SK-N-SH treated with all-trans-retinoic acid at 6 μM for 48 hours (cell line): ENCODE results near the gene RGS6.

Experiments
- ATAC-seq: fragments of 200-7000 bp; cut with Tn5 transposase; 3 replicates; pipeline ENCODE4 v1.9.1; 2020; ENCODE audit warnings: mild to moderate bottlenecking, moderate library complexity
- BACH2 ChIP-seq: fragments of 250-450 bp; sonication (Bioruptor Pico); IDR thresholded peaks from 2 replicates; pipeline ENCODE4 v1.9.0; 2021; ENCODE audit warnings: mild to moderate bottlenecking, borderline replicate concordance
- CSDC2 ChIP-seq: fragments of 250-450 bp; sonication (Bioruptor Pico); IDR thresholded peaks from 2 replicates; pipeline ENCODE4 v1.5.0; 2020; ENCODE audit warnings: mild to moderate bottlenecking, moderate library complexity
- ESRRG ChIP-seq: fragments of 250-450 bp; sonication (Bioruptor Pico); IDR thresholded peaks from 2 replicates; pipeline ENCODE4 v1.6.1; 2021; ENCODE audit warnings: mild to moderate bottlenecking
- GLIS3 ChIP-seq: fragments of 250-450 bp; sonication (Bioruptor Pico); IDR thresholded peaks from 2 replicates; pipeline ENCODE4 v1.5.0; 2020; ENCODE audit warnings: mild to moderate bottlenecking, moderate library complexity
- ISL1 ChIP-seq: fragments of 250-450 bp; sonication (Bioruptor Pico); IDR thresholded peaks from 2 replicates; pipeline ENCODE4 v2.1.2; 2022; ENCODE audit warnings: mild to moderate bottlenecking, moderate library complexity
- PATZ1 ChIP-seq: fragments of 250-450 bp; sonication (Bioruptor Pico); IDR thresholded peaks from 2 replicates; pipeline ENCODE4 v1.8.0; 2020; ENCODE audit warnings: mild to moderate bottlenecking, moderate library complexity, borderline replicate concordance
- PPARA ChIP-seq: fragments of 250-450 bp; sonication (Bioruptor Pico); IDR thresholded peaks from 2 replicates; pipeline ENCODE4 v1.5.0; 2020; ENCODE audit warnings: mild to moderate bottlenecking, borderline replicate concordance
- RARB ChIP-seq: fragments of 250-450 bp; sonication (Bioruptor Pico); IDR thresholded peaks from 2 replicates; pipeline ENCODE4 v1.8.0; 2021; ENCODE audit warnings: mild to moderate bottlenecking, moderate library complexity
- SNAI2 ChIP-seq: fragments of 250-450 bp; sonication (Bioruptor Pico); IDR thresholded peaks from 2 replicates; pipeline ENCODE4 v1.5.0; 2020; ENCODE audit warnings: mild to moderate bottlenecking, moderate library complexity
- TCF4 ChIP-seq: fragments of 250-450 bp; sonication (Bioruptor Pico); IDR thresholded peaks from 2 replicates; pipeline ENCODE4 v1.8.0; 2021; ENCODE audit warnings: mild to moderate bottlenecking, moderate library complexity, borderline replicate concordance
- TOX ChIP-seq: fragments of 250-450 bp; sonication (Bioruptor Pico); IDR thresholded peaks from 2 replicates; pipeline ENCODE4 v1.8.0; 2021; ENCODE audit warnings: mild to moderate bottlenecking, moderate library complexity, borderline replicate concordance
- ZFP30 ChIP-seq: fragments of 450-650 bp; formaldehyde crosslinking; IDR thresholded peaks from 2 replicates; pipeline ENCODE4 v1.5.0; 2022; ENCODE audit warnings: mild to moderate bottlenecking, moderate library complexity
- ZNF565 ChIP-seq: fragments of 450-650 bp; formaldehyde crosslinking; conservative IDR thresholded peaks from 2 replicates; pipeline ENCODE4 v1.5.0; 2020; ENCODE audit warnings: low read depth, mild to moderate bottlenecking, moderate library complexity
- ZNF8 ChIP-seq: fragments of 450-650 bp; formaldehyde crosslinking; IDR thresholded peaks from 2 replicates; pipeline ENCODE4 v1.5.0; 2020; ENCODE audit warnings: mild to moderate bottlenecking, moderate library complexity
- TF ChIP-seq, protein P1 (sequence below): fragments of 250-450 bp; sonication (Bioruptor Pico); IDR thresholded peaks from 2 replicates; pipeline ENCODE4 v1.5.1; 2020; ENCODE audit warnings: low read depth, mild to moderate bottlenecking, moderate library complexity
- TF ChIP-seq, protein P2 (sequence below): fragments of 250-450 bp; sonication (Bioruptor Pico); IDR thresholded peaks from 2 replicates; pipeline ENCODE4 v1.5.1; 2021; ENCODE audit warnings: mild to moderate bottlenecking, moderate library complexity
- TF ChIP-seq, protein P3 (sequence below): fragments of 250-450 bp; sonication (Bioruptor Pico); IDR thresholded peaks from 2 replicates; pipeline ENCODE4 v1.5.0; 2020; ENCODE audit warnings: mild to moderate bottlenecking, moderate library complexity
- TF ChIP-seq, protein P4 (sequence below): fragments of 250-450 bp; sonication (Bioruptor Pico); IDR thresholded peaks from 2 replicates; pipeline ENCODE4 v1.8.0; 2021; ENCODE audit warnings: low read depth, mild to moderate bottlenecking, moderate library complexity, borderline replicate concordance

The RGS6 gene

GRCh38 chr14:72545411-72546311 lies 613.4 kb downstream of the RGS6 start:
- no peak for ATAC-seq

GRCh38 chr14:72546344-72547016 lies 614.3 kb downstream of the RGS6 start:
- TF ChIP-seq TCF4 (CRISPR knock-in tag) (no peak), ZNF8 (CRISPR knock-in tag) (no peak), ZNF565 (CRISPR knock-in tag) (no peak), PPARA (CRISPR knock-in tag) (no peak), TOX (CRISPR knock-in tag) (no peak), ISL1 (CRISPR knock-in tag) (no peak), PATZ1 (CRISPR knock-in tag) (no peak), RARB (no peak), BACH2 (CRISPR knock-in tag) (no peak), ZFP30 (CRISPR knock-in tag) (no peak), ESRRG (CRISPR knock-in tag) (no peak)
- TF ChIP-seq, protein P1, sequence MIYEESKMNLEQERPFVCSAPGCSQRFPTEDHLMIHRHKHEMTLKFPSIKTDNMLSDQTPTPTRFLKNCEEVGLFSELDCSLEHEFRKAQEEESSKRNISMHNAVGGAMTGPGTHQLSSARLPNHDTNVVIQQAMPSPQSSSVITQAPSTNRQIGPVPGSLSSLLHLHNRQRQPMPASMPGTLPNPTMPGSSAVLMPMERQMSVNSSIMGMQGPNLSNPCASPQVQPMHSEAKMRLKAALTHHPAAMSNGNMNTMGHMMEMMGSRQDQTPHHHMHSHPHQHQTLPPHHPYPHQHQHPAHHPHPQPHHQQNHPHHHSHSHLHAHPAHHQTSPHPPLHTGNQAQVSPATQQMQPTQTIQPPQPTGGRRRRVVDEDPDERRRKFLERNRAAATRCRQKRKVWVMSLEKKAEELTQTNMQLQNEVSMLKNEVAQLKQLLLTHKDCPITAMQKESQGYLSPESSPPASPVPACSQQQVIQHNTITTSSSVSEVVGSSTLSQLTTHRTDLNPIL (CRISPR knock-in tag), result no peak
- TF ChIP-seq, protein P2, sequence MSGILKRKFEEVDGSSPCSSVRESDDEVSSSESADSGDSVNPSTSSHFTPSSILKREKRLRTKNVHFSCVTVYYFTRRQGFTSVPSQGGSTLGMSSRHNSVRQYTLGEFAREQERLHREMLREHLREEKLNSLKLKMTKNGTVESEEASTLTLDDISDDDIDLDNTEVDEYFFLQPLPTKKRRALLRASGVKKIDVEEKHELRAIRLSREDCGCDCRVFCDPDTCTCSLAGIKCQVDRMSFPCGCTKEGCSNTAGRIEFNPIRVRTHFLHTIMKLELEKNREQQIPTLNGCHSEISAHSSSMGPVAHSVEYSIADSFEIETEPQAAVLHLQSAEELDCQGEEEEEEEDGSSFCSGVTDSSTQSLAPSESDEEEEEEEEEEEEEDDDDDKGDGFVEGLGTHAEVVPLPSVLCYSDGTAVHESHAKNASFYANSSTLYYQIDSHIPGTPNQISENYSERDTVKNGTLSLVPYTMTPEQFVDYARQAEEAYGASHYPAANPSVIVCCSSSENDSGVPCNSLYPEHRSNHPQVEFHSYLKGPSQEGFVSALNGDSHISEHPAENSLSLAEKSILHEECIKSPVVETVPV, result no peak
- TF ChIP-seq, protein P3, sequence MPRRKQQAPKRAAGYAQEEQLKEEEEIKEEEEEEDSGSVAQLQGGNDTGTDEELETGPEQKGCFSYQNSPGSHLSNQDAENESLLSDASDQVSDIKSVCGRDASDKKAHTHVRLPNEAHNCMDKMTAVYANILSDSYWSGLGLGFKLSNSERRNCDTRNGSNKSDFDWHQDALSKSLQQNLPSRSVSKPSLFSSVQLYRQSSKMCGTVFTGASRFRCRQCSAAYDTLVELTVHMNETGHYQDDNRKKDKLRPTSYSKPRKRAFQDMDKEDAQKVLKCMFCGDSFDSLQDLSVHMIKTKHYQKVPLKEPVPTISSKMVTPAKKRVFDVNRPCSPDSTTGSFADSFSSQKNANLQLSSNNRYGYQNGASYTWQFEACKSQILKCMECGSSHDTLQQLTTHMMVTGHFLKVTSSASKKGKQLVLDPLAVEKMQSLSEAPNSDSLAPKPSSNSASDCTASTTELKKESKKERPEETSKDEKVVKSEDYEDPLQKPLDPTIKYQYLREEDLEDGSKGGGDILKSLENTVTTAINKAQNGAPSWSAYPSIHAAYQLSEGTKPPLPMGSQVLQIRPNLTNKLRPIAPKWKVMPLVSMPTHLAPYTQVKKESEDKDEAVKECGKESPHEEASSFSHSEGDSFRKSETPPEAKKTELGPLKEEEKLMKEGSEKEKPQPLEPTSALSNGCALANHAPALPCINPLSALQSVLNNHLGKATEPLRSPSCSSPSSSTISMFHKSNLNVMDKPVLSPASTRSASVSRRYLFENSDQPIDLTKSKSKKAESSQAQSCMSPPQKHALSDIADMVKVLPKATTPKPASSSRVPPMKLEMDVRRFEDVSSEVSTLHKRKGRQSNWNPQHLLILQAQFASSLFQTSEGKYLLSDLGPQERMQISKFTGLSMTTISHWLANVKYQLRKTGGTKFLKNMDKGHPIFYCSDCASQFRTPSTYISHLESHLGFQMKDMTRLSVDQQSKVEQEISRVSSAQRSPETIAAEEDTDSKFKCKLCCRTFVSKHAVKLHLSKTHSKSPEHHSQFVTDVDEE (CRISPR knock-in tag), result no peak
- no peak for ATAC-seq

More at GRCh38 chr14:72545411-72546311, 613.4 kb downstream of the RGS6 start:
- TF ChIP-seq, protein P4, sequence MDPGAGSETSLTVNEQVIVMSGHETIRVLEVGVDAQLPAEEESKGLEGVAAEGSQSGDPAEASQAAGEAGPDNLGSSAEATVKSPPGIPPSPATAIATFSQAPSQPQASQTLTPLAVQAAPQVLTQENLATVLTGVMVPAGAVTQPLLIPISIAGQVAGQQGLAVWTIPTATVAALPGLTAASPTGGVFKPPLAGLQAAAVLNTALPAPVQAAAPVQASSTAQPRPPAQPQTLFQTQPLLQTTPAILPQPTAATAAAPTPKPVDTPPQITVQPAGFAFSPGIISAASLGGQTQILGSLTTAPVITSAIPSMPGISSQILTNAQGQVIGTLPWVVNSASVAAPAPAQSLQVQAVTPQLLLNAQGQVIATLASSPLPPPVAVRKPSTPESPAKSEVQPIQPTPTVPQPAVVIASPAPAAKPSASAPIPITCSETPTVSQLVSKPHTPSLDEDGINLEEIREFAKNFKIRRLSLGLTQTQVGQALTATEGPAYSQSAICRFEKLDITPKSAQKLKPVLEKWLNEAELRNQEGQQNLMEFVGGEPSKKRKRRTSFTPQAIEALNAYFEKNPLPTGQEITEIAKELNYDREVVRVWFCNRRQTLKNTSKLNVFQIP (CRISPR knock-in tag), result no peak
- TF ChIP-seq CSDC2 (CRISPR knock-in tag) (no peak), ISL1 (CRISPR knock-in tag) (no peak), SNAI2 (no peak), GLIS3 (CRISPR knock-in tag) (no peak), TCF4 (CRISPR knock-in tag) (no peak), TOX (CRISPR knock-in tag) (no peak)
- TF ChIP-seq, protein P2, result no peak
- TF ChIP-seq, protein P1 (CRISPR knock-in tag), result no peak
- TF ChIP-seq, protein P3 (CRISPR knock-in tag), result no peak
